Esophagus squamous epithelium (tissue), 4 donors: ENCODE measurements around the gene NOP53.

ENCODE experiments used
- POLR2A ChIP-seq, 4 donors: fragments of 450-650 bp; IDR thresholded peaks; one replicate each; pipeline ENCODE4 v1.6.1; 2017; ENCODE audit warnings: antibody characterized with exemption in 4 of 4, mild to moderate bottlenecking in 4 of 4, moderate library complexity in 3 of 4
- TF ChIP-seq, protein P1 (sequence below), 6 experiments: fragments of 450-650 bp in 4 of 6; fragments of 200-600 bp in 2 of 6; sonication (generic) in 2 of 6; IDR thresholded peaks; one replicate each; pipeline ENCODE4 v1.5.1; 2016 to 2019; ENCODE audit warnings: antibody characterized with exemption in 6 of 6, mild to moderate bottlenecking in 4 of 6, moderate library complexity in 4 of 6

DNA sequence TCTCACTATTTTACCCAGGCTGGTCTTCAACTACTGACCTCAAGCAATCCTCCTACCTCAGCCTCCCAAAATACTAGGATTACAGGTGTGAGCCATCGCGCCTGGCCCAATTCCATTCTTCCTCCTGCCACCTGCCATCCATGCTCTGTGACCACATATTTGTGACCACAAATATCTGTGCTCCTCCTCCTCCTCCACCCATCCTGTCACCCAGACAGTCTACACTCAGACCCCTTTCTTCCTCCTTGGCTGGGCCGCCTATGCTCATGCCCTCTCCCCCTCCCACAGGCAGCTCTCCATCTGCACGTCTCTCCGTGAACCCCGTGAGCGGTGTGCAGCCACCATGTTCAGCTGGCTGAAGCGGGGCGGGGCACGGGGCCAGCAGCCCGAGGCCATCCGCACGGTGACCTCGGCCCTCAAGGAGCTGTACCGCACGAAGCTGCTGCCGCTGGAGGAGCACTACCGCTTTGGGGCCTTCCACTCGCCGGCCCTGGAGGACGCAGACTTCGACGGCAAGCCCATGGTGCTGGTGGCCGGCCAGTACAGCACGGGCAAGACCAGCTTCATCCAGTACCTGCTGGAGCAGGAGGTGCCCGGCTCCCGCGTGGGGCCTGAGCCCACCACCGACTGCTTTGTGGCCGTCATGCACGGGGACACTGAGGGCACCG is 28.9 kb upstream of the NOP53 start:
- TF ChIP-seq, protein P1, sequence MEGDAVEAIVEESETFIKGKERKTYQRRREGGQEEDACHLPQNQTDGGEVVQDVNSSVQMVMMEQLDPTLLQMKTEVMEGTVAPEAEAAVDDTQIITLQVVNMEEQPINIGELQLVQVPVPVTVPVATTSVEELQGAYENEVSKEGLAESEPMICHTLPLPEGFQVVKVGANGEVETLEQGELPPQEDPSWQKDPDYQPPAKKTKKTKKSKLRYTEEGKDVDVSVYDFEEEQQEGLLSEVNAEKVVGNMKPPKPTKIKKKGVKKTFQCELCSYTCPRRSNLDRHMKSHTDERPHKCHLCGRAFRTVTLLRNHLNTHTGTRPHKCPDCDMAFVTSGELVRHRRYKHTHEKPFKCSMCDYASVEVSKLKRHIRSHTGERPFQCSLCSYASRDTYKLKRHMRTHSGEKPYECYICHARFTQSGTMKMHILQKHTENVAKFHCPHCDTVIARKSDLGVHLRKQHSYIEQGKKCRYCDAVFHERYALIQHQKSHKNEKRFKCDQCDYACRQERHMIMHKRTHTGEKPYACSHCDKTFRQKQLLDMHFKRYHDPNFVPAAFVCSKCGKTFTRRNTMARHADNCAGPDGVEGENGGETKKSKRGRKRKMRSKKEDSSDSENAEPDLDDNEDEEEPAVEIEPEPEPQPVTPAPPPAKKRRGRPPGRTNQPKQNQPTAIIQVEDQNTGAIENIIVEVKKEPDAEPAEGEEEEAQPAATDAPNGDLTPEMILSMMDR (IDR thresholded peaks at IDR 0.05) = no peak
- no peak for TF ChIP-seq POLR2A (IDR thresholded peaks at IDR 0.05)
